PFSK-1 (cell line): Measurements from ENCODE around the gene HEPN1.

Experiments
- FOXP2 ChIP-seq: optimal IDR thresholded peaks from 2 replicates; pipeline ENCODE3; 2011; ENCODE audit warnings: borderline replicate concordance, control low read depth, inconsistent platforms; ENCODE audit not compliant: insufficient read depth; ENCODE audit errors: extremely low read length, extremely low read depth
- POLR2AphosphoS5 ChIP-seq: IDR thresholded peaks from 2 replicates; pipeline ENCODE4 v1.6.1; 2012; ENCODE audit warnings: low read depth, mild to moderate bottlenecking, control low read depth, low read length, moderate library complexity
- SIN3A ChIP-seq: IDR thresholded peaks from 2 replicates; pipeline ENCODE4 v1.6.1; 2012; ENCODE audit warnings: mild to moderate bottlenecking, low read length, moderate library complexity, borderline replicate concordance; ENCODE audit not compliant: insufficient read depth
- TAF1 ChIP-seq: IDR thresholded peaks from 2 replicates; pipeline ENCODE4 v1.6.1; 2012; ENCODE audit warnings: low read length, control low read depth, borderline replicate concordance; ENCODE audit not compliant: insufficient read depth
- TF ChIP-seq, protein P1 (sequence below), 2 experiments: IDR thresholded peaks; 2 replicates each; pipeline versions ENCODE4 v1.6.1 to v1.8.0; 2011 to 2012; ENCODE audit warnings: low read depth in 2 of 2, low read length in 2 of 2, control low read depth in 1 of 2, inconsistent platforms in 1 of 2, mild to moderate bottlenecking in 1 of 2, moderate library complexity in 1 of 2; ENCODE audit not compliant: insufficient read depth in 1 of 2

Gene HEPN1

DNA sequence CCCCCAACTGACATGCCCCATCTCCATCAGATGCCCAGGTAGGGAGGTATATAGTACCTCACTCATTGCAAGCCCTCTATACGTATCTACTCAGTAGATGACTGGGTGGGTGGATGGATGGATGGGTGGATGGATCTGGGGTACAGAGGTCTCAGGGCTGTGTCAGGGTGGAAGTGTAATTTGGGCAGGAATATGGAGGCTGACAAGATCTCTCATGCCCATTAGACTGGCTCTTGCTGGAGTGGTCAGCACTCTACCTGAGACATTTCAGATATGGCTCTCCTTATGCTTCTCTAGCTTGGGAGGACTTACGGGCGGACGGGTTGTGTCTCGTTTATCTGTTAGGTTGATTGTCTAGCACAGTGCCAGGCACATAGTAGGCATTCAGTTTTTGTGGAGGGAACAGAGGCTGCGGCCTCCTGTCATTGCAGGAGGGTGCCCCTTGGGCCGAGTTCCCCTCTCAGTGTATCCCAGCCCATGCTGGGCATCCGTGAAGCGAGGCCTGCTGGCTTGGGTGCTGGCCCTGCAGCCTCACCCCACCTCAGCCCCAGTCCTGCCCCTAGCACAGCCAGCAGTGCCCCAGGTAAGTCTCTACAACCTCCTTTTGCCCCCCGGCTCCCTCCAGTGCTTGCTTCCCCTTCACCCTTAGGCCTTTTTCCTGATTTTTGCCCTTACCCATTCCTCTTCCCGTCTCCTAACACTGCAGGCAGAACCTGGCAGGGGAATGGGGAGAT is 40.1 kb upstream of the HEPN1 start:
- no peak for TF ChIP-seq FOXP2

DNA sequence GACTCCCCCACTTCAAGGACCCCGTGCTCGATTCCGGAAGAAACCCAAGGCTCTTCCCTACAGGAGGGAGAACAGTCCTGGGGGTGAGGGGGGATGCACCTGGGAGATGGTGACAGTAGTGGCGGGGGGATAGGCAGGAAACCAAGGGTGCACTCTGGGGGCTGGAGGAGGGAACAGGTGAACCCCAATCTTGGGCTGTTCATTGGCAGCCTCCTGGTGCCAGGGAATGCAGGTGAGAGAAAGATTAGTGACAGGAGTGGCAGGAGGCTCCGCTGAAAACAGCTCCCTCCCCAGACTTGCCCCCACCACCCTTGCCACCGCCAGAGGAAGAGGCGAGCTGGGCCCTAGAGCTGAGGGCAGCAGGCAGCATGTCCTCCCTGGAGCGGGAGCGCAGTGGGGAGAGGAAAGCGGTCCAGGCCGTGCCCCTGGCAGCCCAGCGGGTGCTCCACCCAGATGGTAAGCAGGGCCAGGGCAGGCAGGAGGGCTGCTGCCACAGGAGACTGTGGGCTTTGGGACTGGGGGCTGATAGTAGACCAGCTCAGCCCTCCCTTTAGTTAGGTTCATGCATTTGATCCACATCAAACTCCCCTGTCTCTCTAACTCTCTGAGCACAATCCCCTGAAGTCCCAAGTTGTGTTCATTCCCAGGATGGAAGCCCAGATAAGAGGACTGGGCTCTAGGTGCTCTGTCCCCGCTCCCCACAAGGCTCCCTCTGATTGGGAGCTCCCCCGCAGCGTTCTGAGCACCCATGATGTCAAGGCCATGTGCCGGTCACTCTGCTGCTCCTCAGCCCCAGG is 39.4 kb upstream of the HEPN1 start:
- TF ChIP-seq, protein P1, sequence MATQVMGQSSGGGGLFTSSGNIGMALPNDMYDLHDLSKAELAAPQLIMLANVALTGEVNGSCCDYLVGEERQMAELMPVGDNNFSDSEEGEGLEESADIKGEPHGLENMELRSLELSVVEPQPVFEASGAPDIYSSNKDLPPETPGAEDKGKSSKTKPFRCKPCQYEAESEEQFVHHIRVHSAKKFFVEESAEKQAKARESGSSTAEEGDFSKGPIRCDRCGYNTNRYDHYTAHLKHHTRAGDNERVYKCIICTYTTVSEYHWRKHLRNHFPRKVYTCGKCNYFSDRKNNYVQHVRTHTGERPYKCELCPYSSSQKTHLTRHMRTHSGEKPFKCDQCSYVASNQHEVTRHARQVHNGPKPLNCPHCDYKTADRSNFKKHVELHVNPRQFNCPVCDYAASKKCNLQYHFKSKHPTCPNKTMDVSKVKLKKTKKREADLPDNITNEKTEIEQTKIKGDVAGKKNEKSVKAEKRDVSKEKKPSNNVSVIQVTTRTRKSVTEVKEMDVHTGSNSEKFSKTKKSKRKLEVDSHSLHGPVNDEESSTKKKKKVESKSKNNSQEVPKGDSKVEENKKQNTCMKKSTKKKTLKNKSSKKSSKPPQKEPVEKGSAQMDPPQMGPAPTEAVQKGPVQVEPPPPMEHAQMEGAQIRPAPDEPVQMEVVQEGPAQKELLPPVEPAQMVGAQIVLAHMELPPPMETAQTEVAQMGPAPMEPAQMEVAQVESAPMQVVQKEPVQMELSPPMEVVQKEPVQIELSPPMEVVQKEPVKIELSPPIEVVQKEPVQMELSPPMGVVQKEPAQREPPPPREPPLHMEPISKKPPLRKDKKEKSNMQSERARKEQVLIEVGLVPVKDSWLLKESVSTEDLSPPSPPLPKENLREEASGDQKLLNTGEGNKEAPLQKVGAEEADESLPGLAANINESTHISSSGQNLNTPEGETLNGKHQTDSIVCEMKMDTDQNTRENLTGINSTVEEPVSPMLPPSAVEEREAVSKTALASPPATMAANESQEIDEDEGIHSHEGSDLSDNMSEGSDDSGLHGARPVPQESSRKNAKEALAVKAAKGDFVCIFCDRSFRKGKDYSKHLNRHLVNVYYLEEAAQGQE (IDR thresholded peaks at IDR 0.05; ENCODE audit: insufficient read depth in 1 of 2, low read depth in 2 of 2, low read length in 2 of 2), result no peak
- TF ChIP-seq SIN3A (no peak), TAF1 (no peak), FOXP2 (no peak), POLR2AphosphoS5 (no peak)

- no peak for TF ChIP-seq FOXP2
- TF ChIP-seq POLR2AphosphoS5, result no peak
- no peak for TF ChIP-seq SIN3A
- no peak for TF ChIP-seq TAF1
- TF ChIP-seq, protein P1 (IDR thresholded peaks at IDR 0.05; ENCODE audit: insufficient read depth in 1 of 2, low read depth in 2 of 2, low read length in 2 of 2), result no peak
These were observed 38.8 kb upstream of the HEPN1 start for GRCh38 chr11:124880290-124880611.

DNA sequence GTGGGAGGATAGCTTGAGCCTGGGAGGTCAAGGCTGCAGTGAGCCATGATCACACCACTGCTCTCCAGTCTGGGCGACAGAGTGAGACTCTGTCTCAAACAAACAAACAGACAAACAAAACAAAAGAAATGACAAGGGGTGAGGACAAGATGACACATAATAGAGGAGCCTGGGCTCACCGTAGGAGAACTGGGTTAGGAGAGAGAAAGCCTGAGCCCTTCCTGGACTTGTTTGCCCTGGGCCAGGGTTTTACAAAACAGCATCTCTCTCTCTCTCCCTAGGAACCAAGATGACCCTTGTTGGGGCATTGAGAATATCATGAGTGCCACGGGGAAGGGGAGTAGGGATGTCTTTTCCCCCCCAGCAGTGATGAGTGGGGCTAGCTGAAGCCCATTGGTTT is 38.1 kb upstream of the HEPN1 start:
- TF ChIP-seq SIN3A, result no peak
- TF ChIP-seq, protein P1 (IDR thresholded peaks at IDR 0.05; ENCODE audit: insufficient read depth in 1 of 2, low read depth in 2 of 2, low read length in 2 of 2), result no peak
- TF ChIP-seq TAF1, result no peak
- TF ChIP-seq POLR2AphosphoS5, result no peak
- no peak for TF ChIP-seq FOXP2

DNA sequence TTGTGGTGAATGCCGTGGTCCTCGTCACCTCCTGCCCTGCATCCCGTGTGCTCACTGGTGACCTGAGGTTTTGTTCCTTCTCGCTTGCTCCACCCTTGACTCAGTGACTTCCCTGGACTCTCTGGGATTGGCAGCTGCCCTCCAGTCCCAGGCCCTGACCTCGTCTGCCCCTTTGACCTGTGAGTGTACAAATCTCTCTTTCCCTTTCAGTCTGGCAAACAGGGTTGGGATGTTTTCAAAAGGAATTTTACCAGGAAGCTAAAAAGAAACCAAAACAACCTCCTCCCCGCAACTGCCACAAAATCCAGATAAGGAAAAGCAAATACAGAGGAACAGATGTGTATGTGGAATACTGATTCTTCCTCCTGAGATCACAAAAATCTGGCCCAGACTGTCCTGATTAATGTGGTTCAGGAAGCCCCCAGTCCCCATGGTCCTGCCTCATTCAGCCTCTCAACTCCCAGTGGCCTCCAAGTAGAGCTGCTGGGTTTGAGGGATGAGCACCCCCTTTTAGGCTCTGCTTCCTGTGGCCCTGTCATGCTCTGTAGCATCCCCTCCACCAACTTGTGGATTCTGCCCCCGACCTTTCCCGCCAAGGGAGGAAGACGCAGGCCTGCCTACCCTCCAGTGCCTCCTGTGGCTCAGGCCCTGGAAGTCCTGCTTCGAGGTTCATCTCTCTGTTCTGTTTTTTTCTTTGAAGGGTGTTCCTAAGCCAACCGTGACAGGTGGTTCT is 36.5 kb upstream of the HEPN1 start:
- no peak for TF ChIP-seq POLR2AphosphoS5
- TF ChIP-seq, protein P1 (IDR thresholded peaks at IDR 0.05; ENCODE audit: insufficient read depth in 1 of 2, low read depth in 2 of 2, low read length in 2 of 2), result no peak
- TF ChIP-seq TAF1, result no peak
- TF ChIP-seq FOXP2, result no peak
- no peak for TF ChIP-seq SIN3A
